Measurements from ENCODE around the gene ADAD2. TPM values are rescaled to one million over a fixed set of nuclear protein-coding genes. Genes with fewer than 3 reads are reported as not detected.
A peak's percentile ranks its signal among the peaks of the same experiment; 100 is the strongest.

Gene ADAD2
- total RNA-seq (2021) (not detected in 2 replicates), Bru-seq, nascent RNA (not detected), BruChase-seq, experiment 1, labeled RNA remaining after a 2-hour chase (not detected), BruChase-seq, experiment 2, labeled RNA remaining after a 6-hour chase (percentile 10 among the genes with signal in this experiment)
- long read RNA-seq: 0 reads

- no TSS peak for BruUV-seq (replicated peaks)
- DNase-seq: no peak
Measured at GRCh38 chr16:84190731-84191388, at the start of gene ADAD2. Gene ADAD2 (plus strand): TSS chr16:84191157. CDS start chr16:84191231, 74 bp downstream.

GRCh38 chr16:84143081-84143480, 47.9 kb upstream of the ADAD2 start:
- no peaks in the 10 kb centered on the region for H3K9me3 ChIP-seq (ENCODE audit: insufficient read depth, low read depth)
- H4K20me1 ChIP-seq (ENCODE audit: insufficient read depth): no peaks in the 10 kb centered on the region
- 0 out of 2 replicates have a peak, but pooled peaks cover 7% of the 10 kb centered on the region for H3F3A ChIP-seq (ENCODE audit: insufficient read depth, low read depth)
- no peak overlapping the region for H2AFZ ChIP-seq
- no peak overlapping the region for H3K27ac ChIP-seq
- H3K4me3 ChIP-seq: peak overlapping the region; percentile 65; the same call in 1 of the 2 replicates
- no TSS peak for BruUV-seq (replicated peaks)
- peaks cover 41% of the 10 kb centered on the region for H3K79me2 ChIP-seq (ENCODE audit: low read depth)
- ChIA-PET CTCF (no interaction called here), POLR2A (ENCODE audit: unreplicated experiment) (no interaction called here)
- TF ChIP-seq EZH2 (IDR thresholded peaks at IDR 0.05; ENCODE audit: low read depth) (no peak), CTCF (conservative IDR thresholded peaks at IDR 0.05) (no peak)
- H3K27me3 ChIP-seq (ENCODE audit: insufficient read depth, low read depth): no peaks in the 10 kb centered on the region
- no peaks in the 10 kb centered on the region for H3K9me2 ChIP-seq (ENCODE audit: insufficient read depth)
- no peak for DNase-seq
- H3K4me2 ChIP-seq: peak overlapping the region; percentile 81; the same call in 1 of the 2 replicates
- H3K36me3 ChIP-seq (ENCODE audit: low read depth): no peaks in the 10 kb centered on the region; the same call in 1 of the 2 replicates
- intact Hi-C loops (cut with micrococcal nuclease; ENCODE audit: unreplicated experiment): no loop called here
- H3K4me1 ChIP-seq (replicated peaks; ENCODE audit: insufficient read depth): peaks cover 25% of the 10 kb centered on the region

More at GRCh38 chr16:84190731-84191388, at the start of gene ADAD2:
- no peak for TF ChIP-seq CTCF (conservative IDR thresholded peaks at IDR 0.05)
- no peak for TF ChIP-seq EZH2 (IDR thresholded peaks at IDR 0.05; ENCODE audit: low read depth)
- Histone ChIP-seq H4K20me1 (ENCODE audit: insufficient read depth) (no peaks in the 10 kb centered on the region), H3K36me3 (ENCODE audit: low read depth) (no peaks in the 10 kb centered on the region), H2AFZ (no peak within 1 kb of the TSS), H3K4me1 (replicated peaks; ENCODE audit: insufficient read depth) (peaks cover 3% of the 10 kb centered on the region; the same call in 1 of the 2 replicates), H3K27me3 (ENCODE audit: insufficient read depth, low read depth) (no peaks in the 10 kb centered on the region), H3K9me3 (ENCODE audit: insufficient read depth, low read depth) (no peaks in the 10 kb centered on the region), H3K4me3 (no peak within 1 kb of the TSS), H3K27ac (no peak within 1 kb of the TSS), H3K4me2 (no peak within 1 kb of the TSS), H3F3A (ENCODE audit: insufficient read depth, low read depth) (no peaks in the 10 kb centered on the region), H3K79me2 (ENCODE audit: low read depth) (peaks cover 10% of the 10 kb centered on the region), H3K9me2 (ENCODE audit: insufficient read depth) (no peaks in the 10 kb centered on the region)
- CTCF ChIA-PET: interaction anchor here (1.1 kb wide), 1 partner anchor 121 kb away, joined by 3 read pairs; no protein-coding TSS in a partner anchor
- intact Hi-C loops (cut with micrococcal nuclease; ENCODE audit: unreplicated experiment): no loop called here
- POLR2A ChIA-PET (ENCODE audit: unreplicated experiment): no interaction called here

DNA sequence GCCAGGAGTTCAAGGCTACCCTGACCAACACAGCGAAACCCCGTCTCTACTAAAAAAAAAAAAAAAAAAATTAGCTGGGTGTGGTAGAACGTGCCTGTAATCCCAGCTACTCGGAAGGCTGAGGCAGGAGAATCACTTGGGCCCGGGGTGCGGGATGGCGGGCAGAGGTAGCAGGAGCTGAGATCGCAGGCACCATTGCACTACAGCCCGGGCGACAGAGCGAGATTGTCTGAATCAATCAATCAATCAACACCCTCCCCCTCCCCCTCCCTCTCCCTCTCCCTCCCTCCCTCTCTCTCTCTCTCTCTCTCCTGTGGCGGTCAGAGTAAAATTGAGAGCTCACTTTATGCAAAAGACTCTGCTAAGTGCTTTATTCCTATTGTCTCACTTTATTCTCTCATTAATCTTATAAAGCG, 47.2 kb upstream of the ADAD2 start:
- no TSS peak for BruUV-seq (replicated peaks)
- ChIA-PET POLR2A (ENCODE audit: unreplicated experiment) (interaction anchor here (0.6 kb wide), 1 partner anchor 27 kb away, joined by 4 read pairs; no protein-coding TSS in a partner anchor), CTCF (no interaction called here)
- Histone ChIP-seq H3K27ac (no peak overlapping the region), H3K27me3 (ENCODE audit: insufficient read depth, low read depth) (no peaks in the 10 kb centered on the region), H3K79me2 (ENCODE audit: low read depth) (peaks cover 39% of the 10 kb centered on the region), H3K4me1 (replicated peaks; ENCODE audit: insufficient read depth) (peaks cover 18% of the 10 kb centered on the region), H3K9me2 (ENCODE audit: insufficient read depth) (no peaks in the 10 kb centered on the region), H3K9me3 (ENCODE audit: insufficient read depth, low read depth) (no peaks in the 10 kb centered on the region), H3K36me3 (ENCODE audit: low read depth) (no peaks in the 10 kb centered on the region; the same call in 1 of the 2 replicates), H2AFZ (peak overlapping the region; percentile 72), H4K20me1 (ENCODE audit: insufficient read depth) (no peaks in the 10 kb centered on the region), H3K4me2 (peak overlapping the region; percentile 81), H3F3A (ENCODE audit: insufficient read depth, low read depth) (0 out of 2 replicates have a peak, but pooled peaks cover 7% of the 10 kb centered on the region), H3K4me3 (peak overlapping the region; percentile 65)
- intact Hi-C loops (cut with micrococcal nuclease; ENCODE audit: unreplicated experiment): no loop called here
- TF ChIP-seq CTCF (conservative IDR thresholded peaks at IDR 0.05) (no peak), EZH2 (IDR thresholded peaks at IDR 0.05; ENCODE audit: low read depth) (no peak)
- no peak for DNase-seq
